Trophoblast cell (in vitro differentiated cells and primary cell): Measurements from ENCODE around the gene ST6GALNAC3.
A peak's percentile ranks its signal among the peaks of the same experiment; 100 is the strongest.

Source experiments
- DNase-seq, 2 donors: peaks; one replicate each; pipeline ENCODE4 v3.0.0-alpha.2; 2016
- H2AFZ ChIP-seq: 2 replicates; pipeline ENCODE4 v1.6.1; 2013; ENCODE audit warnings: low read length, moderate library complexity, mild to moderate bottlenecking; ENCODE audit not compliant: insufficient read depth, poor library complexity
- H2AK5ac ChIP-seq: 2 replicates; pipeline ENCODE4 v1.6.1; 2013; ENCODE audit warnings: mild to moderate bottlenecking, low read length
- H2BK120ac ChIP-seq: 2 replicates; pipeline ENCODE4 v1.6.1; 2013; ENCODE audit warnings: low read length, mild to moderate bottlenecking, moderate library complexity; ENCODE audit not compliant: insufficient read depth, poor library complexity
- H2BK12ac ChIP-seq: 2 replicates; pipeline ENCODE4 v1.6.1; 2013; ENCODE audit warnings: mild to moderate bottlenecking, low read length, moderate library complexity
- H2BK5ac ChIP-seq: 2 replicates; pipeline ENCODE4 v1.6.1; 2013; ENCODE audit warnings: low read length, low read depth, moderate library complexity, mild to moderate bottlenecking; ENCODE audit not compliant: poor library complexity
- H3K14ac ChIP-seq: 2 replicates; pipeline ENCODE4 v1.6.1; 2013; ENCODE audit warnings: mild to moderate bottlenecking, low read length
- H3K18ac ChIP-seq: 2 replicates; pipeline ENCODE4 v1.6.1; 2013; ENCODE audit warnings: mild to moderate bottlenecking, low read length
- H3K23ac ChIP-seq: 2 replicates; pipeline ENCODE4 v1.6.1; 2013; ENCODE audit warnings: low read length
- H3K27ac ChIP-seq: 2 replicates; pipeline ENCODE4 v1.5.1; 2013; ENCODE audit warnings: low read depth, mild to moderate bottlenecking, inconsistent platforms, low read length, moderate library complexity
- H3K27me3 ChIP-seq: 2 replicates; pipeline ENCODE4 v1.6.1; 2013; ENCODE audit warnings: inconsistent platforms, mild to moderate bottlenecking, low read length, moderate library complexity; ENCODE audit not compliant: insufficient read depth
- H3K36me3 ChIP-seq, 2 experiments: 1 replicate in 1 of 2; 2 replicates in 1 of 2; pipeline ENCODE4 v1.6.1; 2013; ENCODE audit warnings: low read length in 2 of 2, mild to moderate bottlenecking in 2 of 2, moderate library complexity in 1 of 2; ENCODE audit not compliant: insufficient read depth in 2 of 2, control insufficient read depth in 1 of 2
- H3K4ac ChIP-seq: 2 replicates; pipeline ENCODE4 v1.6.1; 2013; ENCODE audit warnings: low read depth, mild to moderate bottlenecking, low read length, moderate library complexity
- H3K4me1 ChIP-seq, 2 experiments: 1 replicate in 1 of 2; 2 replicates in 1 of 2; pipeline ENCODE4 v1.6.1; 2013; ENCODE audit warnings: low read length in 2 of 2, mild to moderate bottlenecking in 2 of 2, moderate library complexity in 1 of 2; ENCODE audit not compliant: insufficient read depth in 2 of 2, control insufficient read depth in 1 of 2
- H3K4me2 ChIP-seq: 2 replicates; pipeline ENCODE4 v1.6.1; 2013; ENCODE audit warnings: inconsistent platforms, mild to moderate bottlenecking, low read length, moderate library complexity
- H3K4me3 ChIP-seq: 2 replicates; pipeline ENCODE4 v1.5.1; 2013; ENCODE audit warnings: mild to moderate bottlenecking, low read depth, low read length, inconsistent platforms
- H3K79me1 ChIP-seq: one replicate; pipeline ENCODE4 v1.6.1; 2013; ENCODE audit warnings: low read length
- H3K79me2 ChIP-seq: 2 replicates; pipeline ENCODE4 v1.6.1; 2013; ENCODE audit warnings: low read length, mild to moderate bottlenecking; ENCODE audit not compliant: control insufficient read depth, insufficient read depth, poor library complexity
- H3K9ac ChIP-seq: 2 replicates; pipeline ENCODE4 v1.6.1; 2013; ENCODE audit warnings: mild to moderate bottlenecking, low read length
- H3K9me3 ChIP-seq: 2 replicates; pipeline ENCODE4 v1.6.1; 2013; ENCODE audit warnings: low read depth, mild to moderate bottlenecking, control low read depth, inconsistent platforms, low read length; ENCODE audit not compliant: insufficient read depth
- H4K12ac ChIP-seq: 2 replicates; pipeline ENCODE4 v1.6.1; 2013; ENCODE audit warnings: low read depth, mild to moderate bottlenecking, low read length, moderate library complexity
- H4K8ac ChIP-seq: 2 replicates; pipeline ENCODE4 v1.6.1; 2013; ENCODE audit warnings: low read depth, mild to moderate bottlenecking, low read length, moderate library complexity
- H4K91ac ChIP-seq: one replicate; pipeline ENCODE4 v1.6.1; 2013; ENCODE audit warnings: low read depth, mild to moderate bottlenecking, low read length, moderate library complexity
- WGBS: extraction: QIAGEN DNeasy Blood & Tissue Kit; methylation state at CpG from one replicate; pipeline ENCODE4 v1.1.7; 2013; ENCODE audit warnings: missing lambda C conversion rate; ENCODE audit not compliant: insufficient read length, insufficient coverage; ENCODE audit errors: extremely low coverage; 5-methylcytosine and 5-hydroxymethylcytosine counted together

The ST6GALNAC3 gene

DNA sequence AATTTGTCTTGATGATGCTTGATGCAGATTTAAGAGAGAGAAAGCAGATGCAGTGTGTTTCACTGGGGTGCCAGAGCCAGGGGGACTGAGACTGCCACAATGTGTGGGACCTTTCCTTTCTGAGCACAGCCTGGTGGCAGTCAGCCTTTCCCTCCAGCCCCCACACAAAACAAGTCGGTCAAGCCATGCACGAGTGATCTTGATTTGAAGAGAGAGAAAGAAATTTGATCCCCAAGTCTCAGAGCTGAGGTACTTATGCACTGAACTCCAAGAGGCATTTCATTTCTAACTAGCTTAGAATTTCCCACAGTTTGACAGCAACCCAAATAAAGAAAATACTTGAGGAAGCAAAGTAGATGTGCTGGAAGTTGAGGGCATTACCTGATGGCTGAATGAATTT, 193.8 kb downstream of the ST6GALNAC3 start:
- H3K36me3 ChIP-seq: no peaks in the 10 kb centered on the region
- DNase-seq: no peak
- no peak overlapping the region for H3K4me3 ChIP-seq
- H4K8ac ChIP-seq: no peak overlapping the region
- H3K9me3 ChIP-seq: no peaks in the 10 kb centered on the region
- no peaks in the 10 kb centered on the region for H3K27me3 ChIP-seq
- no peak overlapping the region for H3K27ac ChIP-seq
- no peak overlapping the region for H3K18ac ChIP-seq
- H3K79me1 ChIP-seq: no peaks in the 10 kb centered on the region
- H3K9ac ChIP-seq: no peak overlapping the region
- H3K14ac ChIP-seq: no peak overlapping the region
- H2BK120ac ChIP-seq: no peak overlapping the region
- H2BK5ac ChIP-seq: no peak overlapping the region
- H4K12ac ChIP-seq: no peak overlapping the region
- H2AK5ac ChIP-seq: no peak overlapping the region
- H2AFZ ChIP-seq: no peak overlapping the region
- H3K23ac ChIP-seq: no peak overlapping the region
- H3K4ac ChIP-seq: no peak overlapping the region
- no peaks in the 10 kb centered on the region for H3K79me2 ChIP-seq
- H3K4me2 ChIP-seq: no peak overlapping the region
- H4K91ac ChIP-seq: no peak overlapping the region
- no CpG with 5 or more reads among the region's 2 CpGs for WGBS
- peaks cover 0 to 5% of the 10 kb centered on the region in 2 experiments for H3K4me1 ChIP-seq
- H2BK12ac ChIP-seq: no peak overlapping the region

DNA sequence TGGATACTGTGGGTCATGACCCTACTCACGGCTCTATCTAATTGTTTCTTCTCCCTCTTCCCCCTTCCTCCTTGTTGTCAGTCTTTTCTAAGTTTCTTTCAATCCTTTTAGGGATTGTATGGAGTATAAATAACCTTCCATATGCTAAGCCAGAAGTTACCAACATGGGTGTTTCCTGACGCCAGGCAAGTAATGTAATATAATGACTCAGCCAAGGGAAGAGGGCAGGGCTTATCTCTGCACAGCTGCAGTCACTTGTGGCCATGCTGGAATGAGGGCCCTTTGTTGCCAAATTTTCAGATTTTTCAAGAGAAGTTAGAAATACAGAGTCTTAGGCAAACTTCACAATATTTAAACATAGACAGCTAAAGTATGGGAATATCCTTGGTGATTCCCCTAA, 194.6 kb downstream of the ST6GALNAC3 start:
- Histone ChIP-seq H3K14ac (no peak overlapping the region), H3K79me2 (no peaks in the 10 kb centered on the region), H2AFZ (no peak overlapping the region), H3K18ac (no peak overlapping the region), H3K4me3 (no peak overlapping the region), H2AK5ac (no peak overlapping the region), H4K8ac (no peak overlapping the region), H3K4me1 (peaks cover 0 to 5% of the 10 kb centered on the region in 2 experiments), H3K36me3 (no peaks in the 10 kb centered on the region), H3K27me3 (no peaks in the 10 kb centered on the region), H2BK5ac (no peak overlapping the region), H3K9ac (no peak overlapping the region), H3K4me2 (no peak overlapping the region), H3K79me1 (no peaks in the 10 kb centered on the region), H2BK120ac (no peak overlapping the region), H2BK12ac (no peak overlapping the region), H4K91ac (no peak overlapping the region), H3K9me3 (no peaks in the 10 kb centered on the region), H3K23ac (no peak overlapping the region), H4K12ac (no peak overlapping the region), H3K4ac (no peak overlapping the region), H3K27ac (no peak overlapping the region)
- WGBS: no CpG with 5 or more reads among the region's 2 CpGs
- DNase-seq: peak; percentile 30 to 37

GRCh38 chr1:76274302-76274701, 199.8 kb downstream of the ST6GALNAC3 start:
- H3K9me3 ChIP-seq: no peaks in the 10 kb centered on the region
- no peak overlapping the region for H4K8ac ChIP-seq
- H2BK12ac ChIP-seq: no peak overlapping the region
- no peak overlapping the region for H3K18ac ChIP-seq
- no peak overlapping the region for H2AK5ac ChIP-seq
- H3K27me3 ChIP-seq: no peaks in the 10 kb centered on the region
- H3K14ac ChIP-seq: no peak overlapping the region
- no peaks in the 10 kb centered on the region for H3K79me2 ChIP-seq
- H3K4ac ChIP-seq: no peak overlapping the region
- H3K9ac ChIP-seq: no peak overlapping the region
- no peak overlapping the region for H2AFZ ChIP-seq
- H2BK5ac ChIP-seq: no peak overlapping the region
- H3K4me2 ChIP-seq: no peak overlapping the region
- H4K12ac ChIP-seq: no peak overlapping the region
- DNase-seq: peak in 1 of 2 donors; percentile 20
- no peaks in the 10 kb centered on the region for H3K79me1 ChIP-seq
- no peak overlapping the region for H3K23ac ChIP-seq
- peaks cover 2 to 4% of the 10 kb centered on the region in 2 experiments for H3K4me1 ChIP-seq
- no peak overlapping the region for H4K91ac ChIP-seq
- H3K36me3 ChIP-seq: no peaks in the 10 kb centered on the region
- H3K27ac ChIP-seq: no peak overlapping the region
- H3K4me3 ChIP-seq: no peak overlapping the region
- WGBS: no CpG with 5 or more reads among the region's 1 CpG
- H2BK120ac ChIP-seq: no peak overlapping the region

GRCh38 chr1:76274718-76275117, 200.2 kb downstream of the ST6GALNAC3 start:
- WGBS: no CpG with 5 or more reads among the region's 3 CpGs
- no peak overlapping the region for H3K18ac ChIP-seq
- H3K9ac ChIP-seq: no peak overlapping the region
- no peaks in the 10 kb centered on the region for H3K9me3 ChIP-seq
- H2BK12ac ChIP-seq: no peak overlapping the region
- no peak overlapping the region for H3K4ac ChIP-seq
- no peaks in the 10 kb centered on the region for H3K79me2 ChIP-seq
- H3K4me2 ChIP-seq: no peak overlapping the region
- H2BK120ac ChIP-seq: no peak overlapping the region
- no peak overlapping the region for H3K4me3 ChIP-seq
- H3K79me1 ChIP-seq: no peaks in the 10 kb centered on the region
- H3K14ac ChIP-seq: no peak overlapping the region
- H2BK5ac ChIP-seq: no peak overlapping the region
- no peak overlapping the region for H3K23ac ChIP-seq
- no peak overlapping the region for H4K91ac ChIP-seq
- no peak overlapping the region for H2AFZ ChIP-seq
- H3K36me3 ChIP-seq: no peaks in the 10 kb centered on the region
- H2AK5ac ChIP-seq: no peak overlapping the region
- H3K27ac ChIP-seq: no peak overlapping the region
- H4K12ac ChIP-seq: no peak overlapping the region
- H3K4me1 ChIP-seq: peaks cover 4 to 7% of the 10 kb centered on the region in 2 experiments
- no peak for DNase-seq
- no peak overlapping the region for H4K8ac ChIP-seq
- H3K27me3 ChIP-seq: no peaks in the 10 kb centered on the region
